Measurements from ENCODE around the gene CLDN17.

DNA sequence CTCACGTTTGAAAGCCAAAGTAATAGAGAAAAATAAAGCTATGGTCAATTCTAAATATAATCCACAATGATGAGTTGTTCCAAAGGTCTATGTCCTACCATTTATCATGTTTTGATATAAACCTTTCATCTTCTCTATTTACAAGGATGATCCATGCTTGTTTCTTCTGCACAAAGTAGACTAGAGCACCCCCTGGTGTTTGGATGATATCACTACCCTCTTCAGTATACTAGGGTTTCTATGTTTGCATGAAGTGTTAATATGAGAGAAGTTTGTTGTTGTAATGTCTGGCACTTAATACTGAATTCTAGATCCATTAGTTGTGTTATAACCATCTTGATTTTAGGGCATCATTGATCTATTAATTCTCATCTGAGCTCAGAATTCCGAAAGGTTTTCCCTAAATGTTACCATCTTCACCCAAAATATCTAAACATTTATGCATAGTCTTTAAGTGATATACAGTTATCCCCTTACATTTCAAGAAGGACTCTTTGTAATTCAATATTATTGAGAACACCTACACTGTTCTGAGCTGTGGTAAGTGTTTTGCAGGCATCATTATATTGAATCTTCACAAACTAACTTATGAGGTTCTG lies 28.2 kb upstream of the CLDN17 start:
- TF ChIP-seq POLR2AphosphoS5 (IDR thresholded peaks at IDR 0.05) = no peak
- TF ChIP-seq, protein P1, sequence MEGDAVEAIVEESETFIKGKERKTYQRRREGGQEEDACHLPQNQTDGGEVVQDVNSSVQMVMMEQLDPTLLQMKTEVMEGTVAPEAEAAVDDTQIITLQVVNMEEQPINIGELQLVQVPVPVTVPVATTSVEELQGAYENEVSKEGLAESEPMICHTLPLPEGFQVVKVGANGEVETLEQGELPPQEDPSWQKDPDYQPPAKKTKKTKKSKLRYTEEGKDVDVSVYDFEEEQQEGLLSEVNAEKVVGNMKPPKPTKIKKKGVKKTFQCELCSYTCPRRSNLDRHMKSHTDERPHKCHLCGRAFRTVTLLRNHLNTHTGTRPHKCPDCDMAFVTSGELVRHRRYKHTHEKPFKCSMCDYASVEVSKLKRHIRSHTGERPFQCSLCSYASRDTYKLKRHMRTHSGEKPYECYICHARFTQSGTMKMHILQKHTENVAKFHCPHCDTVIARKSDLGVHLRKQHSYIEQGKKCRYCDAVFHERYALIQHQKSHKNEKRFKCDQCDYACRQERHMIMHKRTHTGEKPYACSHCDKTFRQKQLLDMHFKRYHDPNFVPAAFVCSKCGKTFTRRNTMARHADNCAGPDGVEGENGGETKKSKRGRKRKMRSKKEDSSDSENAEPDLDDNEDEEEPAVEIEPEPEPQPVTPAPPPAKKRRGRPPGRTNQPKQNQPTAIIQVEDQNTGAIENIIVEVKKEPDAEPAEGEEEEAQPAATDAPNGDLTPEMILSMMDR (IDR thresholded peaks at IDR 0.05) = peak in 2 of 3 donors; percentile 35 to 55
